NCI-H524 (cell line): ENCODE measurements around the gene UTS2B.
A peak's percentile ranks its signal among the peaks of the same experiment; 100 is the strongest.

Experiments
- DNase-seq, 2 experiments: peaks; one replicate each; lab custom pipeline; 2025; lab: John Stamatoyannopoulos, UW

UTS2B gene

GRCh38 chr3:191329654-191330529 lies at the start of gene UTS2B:
Gene UTS2B (minus strand): TSS chr3:191330526. CDS start chr3:191282189, 48,337 bp downstream.
- peak; percentile 26 to 50 for DNase-seq

- no peak for DNase-seq
These were observed 49.7 kb upstream of the UTS2B start for GRCh38 chr3:191380001-191380400.

GRCh38 chr3:191379446-191379845 lies 49.1 kb upstream of the UTS2B start:
- no peak for DNase-seq

DNA sequence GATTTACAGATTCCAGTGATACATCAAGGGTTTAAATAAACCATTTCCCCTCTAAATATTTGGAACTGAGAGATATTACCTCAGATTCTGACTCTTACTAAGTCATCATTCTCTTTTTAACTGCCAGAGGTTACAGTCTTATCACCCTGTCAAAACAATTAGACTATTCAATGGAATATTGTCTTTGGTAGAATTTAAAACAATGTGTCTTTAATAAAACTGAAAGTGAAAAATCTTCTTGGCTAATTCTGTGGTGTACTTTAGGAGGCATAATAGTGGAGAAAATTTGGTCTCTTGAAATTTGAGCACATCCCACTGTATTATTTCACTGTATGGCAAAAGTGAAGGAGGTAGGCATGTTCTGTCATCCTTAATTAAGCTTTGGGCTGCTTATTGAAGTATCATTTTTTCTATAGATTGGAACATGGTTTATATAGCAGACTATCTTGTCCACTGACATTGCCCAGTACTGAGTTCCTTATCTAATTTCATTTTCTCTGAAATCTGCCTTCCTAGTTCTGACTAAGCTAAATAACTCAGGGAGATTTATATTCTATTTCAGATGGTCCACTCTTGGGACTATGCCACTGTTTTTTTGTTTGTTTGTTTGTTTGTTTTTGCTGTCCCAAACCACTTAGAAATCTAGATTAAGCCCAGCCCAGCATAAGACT lies 48.0 kb upstream of the UTS2B start:
- no peak for DNase-seq

DNA sequence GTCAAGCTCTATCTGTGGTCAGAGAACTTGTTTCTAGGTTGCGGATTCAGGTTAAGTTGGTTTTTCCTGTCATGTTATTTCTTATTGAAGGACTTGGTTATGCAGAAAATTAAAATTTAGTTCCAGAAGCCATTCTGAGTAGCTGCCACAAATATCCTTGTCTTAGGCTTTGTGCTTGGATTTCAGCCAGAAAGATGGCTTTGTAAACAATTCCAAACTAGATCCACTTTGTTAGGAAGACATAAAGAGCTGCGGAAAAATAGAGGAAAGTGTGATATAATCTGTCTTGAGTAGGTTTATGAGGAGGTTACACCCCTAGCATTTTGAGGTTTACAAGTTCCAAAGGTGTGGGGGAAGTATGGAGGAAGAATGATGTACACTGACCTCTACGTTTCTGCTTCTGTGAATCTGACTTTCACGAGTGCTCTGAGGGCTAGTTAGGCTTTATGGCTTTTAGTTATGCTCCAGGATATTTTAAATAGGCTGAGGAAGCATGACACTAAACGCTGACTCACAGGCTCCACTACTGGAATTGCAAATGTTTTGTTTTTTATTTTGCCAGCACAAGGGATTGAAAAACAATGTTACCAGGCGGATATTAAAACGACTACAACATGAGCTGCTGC lies 46.3 kb upstream of the UTS2B start:
- no peak for DNase-seq

DNA sequence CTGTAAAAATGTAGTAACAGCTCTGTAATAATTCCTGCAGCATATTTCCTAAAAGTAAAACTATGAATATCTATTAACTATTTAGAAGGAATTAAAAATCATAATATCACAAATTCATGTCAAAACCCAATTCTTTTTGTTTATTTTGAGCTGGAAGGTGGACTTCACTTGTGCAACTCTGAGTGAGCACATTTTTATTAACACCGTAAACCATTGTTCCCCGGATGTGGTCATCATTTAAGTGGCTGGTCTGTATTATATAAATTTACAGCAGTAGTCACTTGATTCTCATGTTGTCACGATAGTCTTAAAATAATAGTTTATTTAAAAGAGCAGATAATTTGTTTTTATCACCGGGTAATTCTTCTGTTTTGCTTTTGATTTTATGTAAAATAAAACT lies 43.0 kb upstream of the UTS2B start:
- no peak for DNase-seq

DNA sequence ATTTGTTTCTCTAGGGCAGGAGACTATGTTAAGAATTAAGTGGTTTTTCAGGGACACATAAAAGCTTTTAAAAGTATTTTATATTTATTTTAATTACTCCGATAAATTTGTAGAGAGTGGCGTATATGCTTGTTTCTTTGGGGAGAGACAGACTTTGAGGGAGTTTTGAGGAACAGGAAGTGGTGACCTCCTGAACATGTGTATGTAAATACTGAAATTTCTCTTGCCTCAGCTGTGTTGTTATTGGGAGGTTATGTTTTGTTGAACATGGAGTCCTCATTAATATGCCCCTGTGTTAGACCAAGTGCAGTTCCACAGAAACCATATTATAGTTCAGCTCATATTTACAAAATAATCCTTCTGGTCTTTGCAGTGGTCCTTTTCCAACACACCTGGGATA lies 41.8 kb upstream of the UTS2B start:
- DNase-seq, result no peak

DNA sequence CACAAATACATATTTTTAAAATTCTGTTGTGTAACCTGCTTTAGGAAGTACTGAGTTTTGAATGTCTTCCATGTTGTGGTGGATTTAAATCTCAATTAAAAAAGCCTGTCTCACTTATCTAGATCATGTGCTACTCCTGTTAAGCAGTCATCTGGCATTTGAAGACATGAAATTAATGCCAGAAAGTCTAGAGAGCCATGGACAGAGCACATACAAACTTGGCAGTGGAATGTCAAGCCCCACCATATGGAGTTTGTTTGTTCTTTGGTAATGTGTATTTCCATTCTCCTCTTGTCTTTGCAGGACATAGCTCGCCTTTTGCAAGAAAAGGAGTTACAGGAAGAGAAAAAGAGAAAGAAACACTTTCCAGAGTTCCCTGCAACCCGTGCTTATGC lies 39.3 kb upstream of the UTS2B start:
- peak in 1 of 2 experiments; percentile 7 for DNase-seq

DNA sequence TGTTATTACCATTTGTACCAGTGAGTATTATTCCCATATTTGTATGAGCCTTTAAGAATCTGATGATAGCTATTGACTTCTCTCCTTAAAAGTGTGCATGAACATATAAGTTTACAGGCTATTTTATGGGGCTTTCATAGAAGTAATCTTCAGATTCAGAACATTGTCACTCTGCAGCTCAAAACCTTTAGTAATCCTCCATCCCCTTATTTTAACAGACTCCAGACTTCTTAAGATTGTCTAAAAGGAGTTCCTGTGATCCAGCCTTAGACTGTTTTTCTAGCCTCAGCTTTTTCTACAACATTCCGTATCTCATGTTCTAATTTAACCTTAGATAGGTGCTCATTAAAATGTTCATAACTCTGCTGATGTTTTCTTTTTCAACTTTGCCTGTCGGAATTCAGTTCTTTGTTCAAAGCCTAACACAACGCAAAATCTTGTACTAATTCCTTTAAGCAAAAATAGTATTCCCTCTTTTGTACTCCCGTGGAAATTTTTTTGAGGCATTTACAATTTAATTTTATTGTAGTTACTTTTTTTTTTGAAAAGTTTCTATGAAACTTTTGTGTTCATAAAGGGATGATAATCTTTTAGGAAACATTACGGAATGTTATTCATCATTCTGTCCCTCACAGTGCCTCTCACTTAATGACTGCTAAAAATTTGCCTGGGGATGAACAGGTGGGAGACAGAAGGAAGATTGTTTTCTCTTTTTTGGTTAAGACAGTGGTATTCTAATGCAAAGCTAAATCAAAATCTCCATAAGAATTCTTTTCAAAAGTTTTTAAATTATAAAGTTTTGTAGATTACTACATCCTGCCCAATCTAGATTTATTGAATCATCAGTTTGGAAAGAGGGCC lies 38.7 kb upstream of the UTS2B start:
- DNase-seq, result no peak

DNA sequence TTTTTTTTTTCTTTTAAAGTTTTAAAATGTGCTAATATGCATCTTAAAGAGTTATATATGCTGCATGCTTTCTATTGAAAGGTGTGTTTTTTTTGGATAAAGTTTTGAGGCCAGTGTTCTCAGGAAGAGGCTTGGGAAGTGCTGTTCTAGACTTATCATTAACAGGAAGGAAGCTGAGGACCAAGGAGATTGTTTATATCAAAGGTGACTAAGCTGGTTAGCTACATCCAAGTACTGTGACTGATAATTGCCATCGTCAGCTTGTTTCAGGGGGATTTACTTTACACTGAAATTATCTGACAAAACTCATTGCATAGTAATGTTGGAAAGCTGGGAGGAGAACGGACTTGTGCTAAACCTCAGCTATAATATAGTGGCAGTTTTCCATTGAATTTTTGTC lies 36.3 kb upstream of the UTS2B start:
- DNase-seq, result no peak

- no peak for DNase-seq
These were observed 32.9 kb upstream of the UTS2B start for GRCh38 chr3:191363221-191363620.

- DNase-seq, result no peak
These were observed 32.3 kb upstream of the UTS2B start for GRCh38 chr3:191362524-191363090.

DNA sequence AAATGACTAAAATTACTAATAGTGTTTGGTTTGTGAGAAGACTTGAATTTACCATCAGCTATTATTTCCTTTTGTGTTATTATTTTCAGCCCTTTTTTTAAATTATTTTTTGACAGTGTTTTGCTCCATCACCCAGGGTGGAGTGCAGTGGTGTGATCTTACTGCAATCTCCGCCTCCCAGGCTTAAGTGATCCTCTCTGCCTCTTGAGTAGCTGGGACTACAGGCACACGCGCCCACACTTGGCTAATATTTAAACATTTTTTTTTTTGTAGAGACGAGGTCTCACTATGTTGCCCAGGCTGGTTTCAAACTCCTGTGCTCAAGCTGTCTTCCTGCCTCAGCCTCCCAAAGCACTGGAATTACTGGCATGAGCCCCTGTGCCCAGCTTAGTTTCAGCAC lies 31.7 kb upstream of the UTS2B start:
- DNase-seq, result no peak

DNA sequence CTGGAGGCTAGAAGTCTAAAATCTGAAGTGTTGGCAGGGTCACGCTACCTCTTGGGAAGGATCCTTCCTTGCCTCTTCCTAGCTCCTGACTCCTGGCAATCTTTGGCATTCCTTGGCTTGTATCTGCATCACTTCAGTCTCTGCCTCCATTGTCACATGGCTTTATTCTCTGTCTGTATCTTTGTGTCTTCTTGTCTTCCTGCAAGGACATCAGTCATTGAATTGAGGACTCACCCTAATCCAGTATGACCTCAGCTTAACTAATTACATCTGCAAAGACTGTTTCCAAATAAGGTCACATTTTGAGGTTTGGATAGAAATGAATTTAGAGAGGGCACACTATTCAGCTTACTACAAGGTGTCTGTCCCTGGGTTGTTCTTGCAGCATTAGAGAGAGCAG lies 31.1 kb upstream of the UTS2B start:
- no peak for DNase-seq

DNA sequence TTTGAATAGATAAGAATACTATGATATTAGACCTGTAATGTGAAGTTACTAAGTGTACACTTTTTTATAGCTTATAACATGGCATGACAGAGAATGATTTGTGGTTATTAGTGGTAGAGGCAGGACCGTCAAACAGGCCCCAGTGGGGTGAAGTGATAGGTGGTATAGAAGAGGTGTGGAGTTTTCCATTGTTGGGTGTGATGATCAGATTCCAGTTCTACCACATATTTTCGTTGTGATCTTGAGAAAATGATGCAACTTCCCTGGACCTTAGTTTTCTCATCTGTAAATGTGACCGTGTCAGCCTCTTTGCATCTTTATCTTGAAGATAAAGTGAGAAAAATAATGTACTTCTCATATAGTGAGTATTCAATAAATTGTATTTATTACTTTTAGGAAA lies 30.3 kb upstream of the UTS2B start:
- no peak for DNase-seq

GRCh38 chr3:191358929-191359328 lies 28.6 kb upstream of the UTS2B start:
- DNase-seq, result no peak

GRCh38 chr3:191357909-191358308 lies 27.6 kb upstream of the UTS2B start:
- DNase-seq, result no peak

DNA sequence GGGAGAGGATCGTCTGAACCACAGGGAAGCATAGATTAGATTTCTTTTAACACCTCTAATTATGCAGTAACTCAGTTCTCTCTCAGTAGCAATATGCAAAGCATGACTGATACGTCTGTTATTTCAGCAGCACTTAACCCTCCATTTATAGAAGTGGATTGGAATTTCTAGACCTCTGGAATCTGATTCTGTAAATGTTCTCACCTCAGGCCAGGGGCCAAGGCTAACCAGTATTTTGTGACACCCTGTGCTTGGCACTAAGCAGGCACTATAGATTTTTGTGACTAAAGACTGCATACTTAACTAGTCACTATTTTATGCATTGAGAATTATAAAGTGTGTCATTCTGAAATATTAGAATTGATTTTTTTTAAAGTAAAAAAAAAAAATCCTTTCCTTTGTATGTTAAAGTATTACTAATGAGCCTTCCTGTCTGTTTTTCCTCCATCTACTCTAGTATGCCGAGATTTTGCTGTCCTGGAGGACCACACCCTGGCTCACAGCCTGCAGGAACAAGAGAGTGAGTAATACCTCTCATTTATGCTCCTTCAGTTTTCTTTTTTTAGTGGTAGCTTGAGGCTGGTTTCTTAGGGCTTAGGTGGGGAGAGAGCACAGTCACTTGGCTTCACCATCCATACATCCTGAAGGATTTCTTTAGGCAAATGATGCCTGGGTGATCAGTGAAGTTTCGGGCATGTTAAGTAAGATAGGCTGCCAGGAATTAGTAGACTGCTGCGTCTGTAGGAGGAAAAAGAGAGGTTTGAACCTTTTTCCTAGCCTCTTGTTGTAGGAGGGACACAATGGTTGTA lies 26.5 kb upstream of the UTS2B start:
- DNase-seq, result no peak

DNA sequence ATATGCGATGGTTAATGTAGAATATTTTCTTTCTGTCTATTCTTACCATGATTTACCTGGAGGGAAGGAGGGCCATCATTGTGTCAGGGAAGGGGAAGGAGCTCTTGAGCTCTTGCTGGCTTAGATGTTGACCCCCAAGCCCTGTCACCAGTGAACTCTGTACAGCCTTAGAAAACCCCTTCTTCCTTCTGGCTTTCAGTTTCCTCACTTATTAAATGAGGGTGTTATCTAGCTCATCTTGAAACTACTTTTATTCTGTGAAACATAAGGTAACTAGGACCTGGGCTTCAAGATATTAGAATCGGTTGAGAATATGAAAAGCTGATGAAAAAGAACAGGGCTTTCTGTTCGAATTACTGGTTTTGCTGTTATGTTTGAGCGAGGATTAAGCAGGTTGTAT lies 25.1 kb upstream of the UTS2B start:
- DNase-seq, result no peak

GRCh38 chr3:191353022-191353777 lies 22.9 kb upstream of the UTS2B start:
- DNase-seq, result no peak
